Dendritic cell treated with granulocyte-macrophage colony-stimulating factor and Interleukin-4, amounts not matched to agents 40 ng/mL and 50 ng/mL, for 4 days (primary cell): ENCODE measurements around the gene MBOAT1.
"Not testable (repeated sequence)": the region's sequence is repeated elsewhere in the genome, so short reads cannot be mapped to it uniquely, and the experiment has no call there.

Experiments used
- H3K27ac Mint-ChIP-seq: one replicate; pipeline ENCODE4 v1.8.0; 2022; ENCODE audit warnings: mild to moderate bottlenecking, mixed read lengths
- H3K27me3 Mint-ChIP-seq: one replicate; pipeline ENCODE4 v1.8.0; 2022; ENCODE audit warnings: mild to moderate bottlenecking, mixed read lengths
- H3K36me3 Mint-ChIP-seq: one replicate; pipeline ENCODE4 v1.8.0; 2022; ENCODE audit warnings: low read depth, mixed read lengths
- H3K4me1 Mint-ChIP-seq: one replicate; pipeline ENCODE4 v1.8.0; 2022; ENCODE audit warnings: low read depth, mixed read lengths
- H3K4me3 Mint-ChIP-seq: one replicate; pipeline ENCODE4 v1.8.0; 2022; ENCODE audit warnings: mild to moderate bottlenecking, moderate library complexity, mixed read lengths
- H3K9me3 Mint-ChIP-seq: one replicate; pipeline ENCODE4 v1.8.0; 2022; ENCODE audit warnings: mixed read lengths
- intact Hi-C: fragments of 100-400 bp; cut with micrococcal nuclease; formaldehyde crosslinking; loops from one replicate; pipeline ENCODE4 v1.15.0; 2022

Gene MBOAT1

DNA sequence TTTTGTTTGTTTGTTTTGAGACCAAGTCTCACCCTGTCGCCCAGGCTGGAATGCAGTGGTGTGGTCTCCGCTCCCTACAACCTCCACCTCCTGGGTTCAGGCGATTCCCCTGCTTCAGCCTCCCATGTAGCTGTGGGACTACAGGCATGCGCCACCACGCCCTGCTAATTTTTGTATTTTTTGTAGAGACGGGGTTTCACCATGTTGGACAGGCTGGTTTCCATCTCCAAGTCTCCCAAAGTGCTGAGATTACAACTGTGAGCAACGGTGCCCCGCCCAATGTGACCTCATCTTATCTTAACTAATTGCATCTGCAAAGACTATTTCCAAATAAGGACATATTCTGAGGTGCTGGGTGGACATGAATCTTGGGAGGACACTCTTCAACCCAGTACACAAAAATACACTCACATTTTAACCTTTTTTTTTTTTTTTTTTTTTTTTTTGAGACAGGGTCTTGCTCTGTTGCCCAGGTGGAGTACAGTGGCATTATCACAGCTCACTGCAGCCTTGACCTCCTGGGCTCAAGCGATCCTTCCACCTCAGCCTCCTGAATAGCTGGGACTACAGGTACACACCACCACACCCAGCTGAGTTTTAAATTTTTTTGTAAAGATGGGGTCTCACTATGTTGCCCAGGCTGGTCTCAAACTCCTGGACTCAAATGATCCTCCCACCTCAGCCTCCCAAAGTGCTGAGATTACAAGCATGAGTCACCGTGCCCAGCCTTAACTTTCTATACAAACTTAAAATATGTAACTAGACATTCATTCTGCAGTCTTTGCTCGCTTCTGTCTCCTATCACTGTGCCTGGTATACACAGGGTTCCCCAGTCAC is 72.9 kb downstream of the MBOAT1 start:
- H3K27me3 Mint-ChIP-seq, H3K9me3 Mint-ChIP-seq, H3K27ac Mint-ChIP-seq, intact Hi-C loops, H3K4me1 Mint-ChIP-seq, H3K4me3 Mint-ChIP-seq: not testable (repeated sequence)
- peaks cover 30% of the 10 kb centered on the region for H3K36me3 Mint-ChIP-seq

GRCh38 chr6:20137837-20138236 is 74.4 kb downstream of the MBOAT1 start:
- H3K9me3 Mint-ChIP-seq = no peaks in the 10 kb centered on the region
- peaks cover 10% of the 10 kb centered on the region for H3K4me1 Mint-ChIP-seq
- H3K4me3 Mint-ChIP-seq = no peak overlapping the region
- peak overlapping the region; percentile 27 for H3K27ac Mint-ChIP-seq
- intact Hi-C loops = no loop called here
- peaks cover 30% of the 10 kb centered on the region for H3K36me3 Mint-ChIP-seq
- H3K27me3 Mint-ChIP-seq = no peaks in the 10 kb centered on the region

DNA sequence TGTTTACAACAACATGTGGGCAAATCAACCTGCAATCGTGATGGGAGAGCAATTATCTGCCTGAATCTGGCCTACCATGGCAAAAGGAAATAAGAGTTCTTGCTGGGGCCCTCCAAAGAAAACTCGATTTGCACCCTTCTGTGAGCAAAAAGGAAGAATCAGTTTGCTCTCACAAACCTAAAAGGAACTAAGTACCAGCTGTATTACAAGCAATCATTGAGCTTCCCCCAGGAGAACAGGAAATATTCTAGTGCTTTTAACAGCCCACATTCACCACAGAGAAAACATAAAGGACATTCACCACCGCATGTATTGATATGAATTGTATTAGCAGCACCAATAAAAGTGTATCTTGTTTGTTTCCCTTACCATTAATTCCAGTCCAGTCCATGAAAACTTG is 75.0 kb downstream of the MBOAT1 start:
- H3K27me3 Mint-ChIP-seq = no peaks in the 10 kb centered on the region
- H3K9me3 Mint-ChIP-seq = no peaks in the 10 kb centered on the region
- no peak overlapping the region for H3K4me3 Mint-ChIP-seq
- peaks cover 35% of the 10 kb centered on the region for H3K36me3 Mint-ChIP-seq
- H3K27ac Mint-ChIP-seq = peak overlapping the region; percentile 27
- intact Hi-C loops = no loop called here
- H3K4me1 Mint-ChIP-seq = peaks cover 10% of the 10 kb centered on the region

GRCh38 chr6:20135677-20136268 is 76.5 kb downstream of the MBOAT1 start:
- Mint-ChIP-seq H3K27me3 (no peaks in the 10 kb centered on the region), H3K4me1 (peaks cover 10% of the 10 kb centered on the region), H3K27ac (no peak overlapping the region), H3K36me3 (peaks cover 34% of the 10 kb centered on the region), H3K4me3 (no peak overlapping the region), H3K9me3 (no peaks in the 10 kb centered on the region)
- intact Hi-C loops = no loop called here

- H3K36me3 Mint-ChIP-seq = peaks cover 39% of the 10 kb centered on the region
- H3K4me3 Mint-ChIP-seq = no peak overlapping the region
- intact Hi-C loops = no loop called here
- no peaks in the 10 kb centered on the region for H3K27me3 Mint-ChIP-seq
- peaks cover 10% of the 10 kb centered on the region for H3K4me1 Mint-ChIP-seq
- H3K27ac Mint-ChIP-seq = no peak overlapping the region
- H3K9me3 Mint-ChIP-seq = no peaks in the 10 kb centered on the region
These were observed 77.7 kb downstream of the MBOAT1 start for GRCh38 chr6:20134613-20135012.

GRCh38 chr6:20129290-20130088 is 82.8 kb downstream of the MBOAT1 start:
- intact Hi-C loops = loop anchor here (5.0 kb wide), 1 partner anchor 83 kb away; the partner anchor contains the start of gene MBOAT1
- Mint-ChIP-seq H3K4me3 (no peak overlapping the region), H3K4me1 (no peaks in the 10 kb centered on the region), H3K27me3 (no peaks in the 10 kb centered on the region), H3K36me3 (peaks cover 49% of the 10 kb centered on the region), H3K27ac (no peak overlapping the region), H3K9me3 (no peaks in the 10 kb centered on the region)

DNA sequence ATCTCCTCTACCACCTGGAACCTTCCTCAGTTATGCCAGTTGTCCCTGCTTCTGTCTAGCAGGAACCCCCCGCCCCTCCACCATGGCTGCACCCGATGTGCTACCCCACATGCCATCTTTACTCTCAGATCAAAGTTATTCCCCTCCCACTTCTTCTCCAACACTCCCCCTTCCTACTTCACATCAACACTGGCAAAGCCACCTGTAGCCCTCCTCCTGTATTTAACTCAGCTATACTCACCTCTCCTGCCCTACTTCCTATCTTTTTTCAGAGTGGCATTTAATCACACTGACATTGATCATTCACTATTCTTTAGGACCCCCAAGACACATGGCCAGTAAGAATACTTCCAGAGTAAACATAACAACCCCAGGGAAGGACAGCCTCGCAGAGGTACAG is 84.3 kb downstream of the MBOAT1 start:
- Mint-ChIP-seq H3K36me3 (peaks cover 62% of the 10 kb centered on the region), H3K4me3 (no peak overlapping the region), H3K4me1 (no peaks in the 10 kb centered on the region), H3K27ac (no peak overlapping the region), H3K27me3 (no peaks in the 10 kb centered on the region), H3K9me3 (no peaks in the 10 kb centered on the region)
- intact Hi-C loops = loop anchor here (5.0 kb wide), 1 partner anchor 84 kb away; the partner anchor contains the start of gene MBOAT1

DNA sequence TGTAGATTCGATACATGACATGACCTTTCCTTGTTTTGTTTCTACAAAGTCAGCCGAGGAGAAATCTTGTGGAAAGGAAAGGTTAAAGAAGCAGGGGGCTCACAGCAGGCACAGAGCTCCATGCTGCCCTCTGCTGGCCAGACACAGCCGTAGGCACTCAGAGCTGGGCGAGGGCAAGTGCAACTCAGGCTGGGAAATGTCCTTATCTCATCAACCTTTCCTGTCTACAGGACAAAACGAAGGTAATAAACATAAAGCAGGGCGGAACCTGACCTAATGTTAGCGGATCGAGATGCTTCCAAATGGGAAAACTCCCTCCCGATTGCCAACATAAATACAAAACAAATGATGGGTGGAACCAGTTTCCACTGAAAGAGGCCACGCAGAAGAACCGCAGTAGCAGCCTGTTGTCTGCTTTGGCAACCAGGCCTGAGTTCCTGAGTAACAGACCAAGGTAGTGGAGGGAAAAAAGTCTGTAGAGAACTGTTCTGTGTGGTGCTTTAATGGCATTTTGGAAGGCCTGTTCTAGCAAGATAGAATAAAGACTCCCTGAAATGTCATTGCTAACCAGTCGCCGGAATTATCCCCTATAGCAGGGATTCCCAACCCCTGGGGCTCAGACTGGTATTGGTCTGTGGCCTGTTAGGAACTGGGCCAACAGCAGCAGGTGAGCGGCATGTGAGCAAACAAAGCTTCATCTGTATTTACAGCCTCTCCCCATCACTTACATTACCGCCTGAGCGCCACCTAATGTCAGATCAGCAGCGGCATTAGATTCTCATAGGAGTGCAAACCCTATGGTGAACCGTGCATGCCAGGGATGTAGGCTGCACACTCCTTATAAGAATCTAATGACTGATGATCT is 85.2 kb downstream of the MBOAT1 start:
- no peak overlapping the region for H3K4me3 Mint-ChIP-seq
- no peaks in the 10 kb centered on the region for H3K9me3 Mint-ChIP-seq
- H3K4me1 Mint-ChIP-seq = no peaks in the 10 kb centered on the region
- no peaks in the 10 kb centered on the region for H3K27me3 Mint-ChIP-seq
- H3K27ac Mint-ChIP-seq = no peak overlapping the region
- intact Hi-C loops = loop anchor here (2.0 to 5.0 kb wide), 2 partner anchors 34 to 85 kb away; partner anchors contain the start of gene MBOAT1
- peaks cover 59% of the 10 kb centered on the region for H3K36me3 Mint-ChIP-seq

DNA sequence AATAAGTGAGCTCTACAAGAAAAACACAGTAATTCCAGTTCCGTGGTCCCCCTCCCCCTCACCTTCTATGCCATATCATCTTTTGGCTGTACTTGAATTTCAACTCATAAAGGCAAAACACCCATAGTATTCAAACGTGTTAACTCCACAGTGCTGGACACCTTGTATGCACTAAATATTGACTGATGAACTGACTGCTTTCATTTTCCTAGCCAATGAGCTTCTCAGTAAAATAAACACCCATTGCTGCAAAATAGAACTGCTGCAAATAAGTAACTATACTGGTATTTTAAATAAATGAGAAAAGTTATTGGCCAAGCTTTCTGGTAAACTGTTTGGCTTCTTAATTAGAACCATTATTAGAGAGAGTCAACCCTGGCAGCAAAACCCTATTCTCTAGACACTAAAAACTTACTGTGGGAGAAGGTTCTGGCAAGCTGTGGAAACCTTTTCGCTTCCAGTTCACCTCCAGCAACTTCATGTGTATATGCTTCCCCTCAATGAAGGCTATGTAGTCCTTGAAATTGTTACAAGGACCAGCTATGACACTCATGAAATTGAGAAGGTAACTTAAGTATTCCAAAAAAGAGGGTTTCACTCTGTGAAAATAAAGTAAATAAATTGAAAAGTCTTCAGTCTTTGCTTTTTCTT is 86.0 kb downstream of the MBOAT1 start:
- H3K27me3 Mint-ChIP-seq = no peaks in the 10 kb centered on the region

DNA sequence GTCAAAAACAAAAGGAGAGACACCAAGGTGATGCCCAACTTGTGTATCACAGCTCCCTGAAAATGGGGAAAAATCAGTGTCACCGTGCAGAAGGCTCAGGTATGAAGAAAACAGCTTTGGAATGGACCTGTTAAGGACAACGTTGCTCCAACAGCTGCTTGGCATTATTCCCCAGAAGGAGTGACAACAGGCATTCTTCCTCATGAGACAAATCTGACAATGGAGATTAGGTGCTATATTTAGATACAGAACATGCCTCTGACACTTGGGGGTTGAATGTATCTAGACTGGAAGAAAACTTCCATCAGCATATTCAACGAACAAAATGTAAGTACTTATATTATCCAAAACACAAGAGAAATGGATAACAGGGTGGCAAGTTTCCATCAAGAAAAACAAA is 87.7 kb downstream of the MBOAT1 start:
- Mint-ChIP-seq H3K27ac (no peak overlapping the region), H3K4me3 (no peak overlapping the region)
- intact Hi-C loops = no loop called here

More for the DNA sequence above, 86.0 kb downstream of the MBOAT1 start:
- Mint-ChIP-seq H3K36me3 (peaks cover 56% of the 10 kb centered on the region), H3K27ac (no peak overlapping the region), H3K9me3 (no peaks in the 10 kb centered on the region), H3K4me1 (no peaks in the 10 kb centered on the region), H3K4me3 (no peak overlapping the region)
- intact Hi-C loops = loop anchor here (2.0 to 5.0 kb wide), 2 partner anchors 33 to 86 kb away; partner anchors contain the start of gene MBOAT1

DNA sequence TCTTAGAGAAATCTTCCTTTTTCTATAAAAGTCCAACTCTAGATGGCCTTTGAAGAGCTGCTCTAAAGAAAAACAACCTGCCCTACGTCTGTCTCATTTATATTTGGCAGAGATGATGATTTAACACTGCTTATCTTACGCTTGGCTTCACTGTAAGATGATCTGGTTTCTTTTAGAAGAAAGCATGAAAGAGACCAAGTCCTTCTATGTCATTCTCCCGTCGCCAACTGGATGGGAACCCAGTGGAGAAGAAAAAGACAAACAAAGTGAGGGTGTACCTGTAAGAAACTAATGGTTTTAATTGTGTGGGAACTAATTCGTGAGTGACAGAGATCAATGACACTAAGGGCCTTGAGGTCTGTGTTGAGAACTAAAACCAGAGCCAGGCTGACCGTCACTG is 92.8 kb downstream of the MBOAT1 start:
- H3K27me3 Mint-ChIP-seq = no peaks in the 10 kb centered on the region
- H3K9me3 Mint-ChIP-seq = no peaks in the 10 kb centered on the region
- H3K4me1 Mint-ChIP-seq = no peaks in the 10 kb centered on the region
- intact Hi-C loops = no loop called here
- no peak overlapping the region for H3K27ac Mint-ChIP-seq
- peaks cover 69% of the 10 kb centered on the region for H3K36me3 Mint-ChIP-seq
- H3K4me3 Mint-ChIP-seq = no peak overlapping the region

More for the DNA sequence above, 87.7 kb downstream of the MBOAT1 start:
- no peaks in the 10 kb centered on the region for H3K9me3 Mint-ChIP-seq
- no peaks in the 10 kb centered on the region for H3K27me3 Mint-ChIP-seq
- H3K4me1 Mint-ChIP-seq = no peaks in the 10 kb centered on the region
- peaks cover 49% of the 10 kb centered on the region for H3K36me3 Mint-ChIP-seq

DNA sequence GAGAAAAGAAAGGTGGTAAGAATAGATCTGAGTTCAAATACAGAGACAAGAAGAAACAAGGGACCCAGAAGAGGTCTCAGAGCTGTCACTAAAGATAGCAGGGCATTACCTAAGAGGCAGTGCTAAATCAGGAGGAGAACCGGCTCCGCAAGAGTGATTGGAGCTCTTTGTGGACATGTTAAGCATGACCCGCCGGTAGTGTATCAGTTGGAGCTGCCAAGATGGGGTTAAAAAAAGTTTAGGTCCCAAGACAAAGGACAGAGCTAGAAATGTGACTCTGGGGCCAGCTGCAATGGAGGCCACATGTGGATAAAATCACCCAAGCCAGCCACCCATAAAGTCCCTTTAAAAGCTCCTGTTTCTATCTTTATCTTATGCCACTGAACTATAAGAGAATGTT is 93.4 kb downstream of the MBOAT1 start:
- no peaks in the 10 kb centered on the region for H3K27me3 Mint-ChIP-seq
- intact Hi-C loops = no loop called here
- no peak overlapping the region for H3K27ac Mint-ChIP-seq
- H3K4me3 Mint-ChIP-seq = no peak overlapping the region
- peaks cover 66% of the 10 kb centered on the region for H3K36me3 Mint-ChIP-seq
- no peaks in the 10 kb centered on the region for H3K9me3 Mint-ChIP-seq
- H3K4me1 Mint-ChIP-seq = no peaks in the 10 kb centered on the region

GRCh38 chr6:20117474-20117873 is 94.8 kb downstream of the MBOAT1 start:
- Mint-ChIP-seq H3K36me3 (peaks cover 64% of the 10 kb centered on the region), H3K9me3 (no peaks in the 10 kb centered on the region)
- intact Hi-C loops = no loop called here

More at GRCh38 chr6:20117474-20117873, 94.8 kb downstream of the MBOAT1 start:
- H3K27ac Mint-ChIP-seq = no peak overlapping the region
- H3K27me3 Mint-ChIP-seq = no peaks in the 10 kb centered on the region
- no peak overlapping the region for H3K4me3 Mint-ChIP-seq
- H3K4me1 Mint-ChIP-seq = no peaks in the 10 kb centered on the region
